ENCODE data around the gene PLVAP. TPM values are rescaled to one million over a fixed set of nuclear protein-coding genes. Genes with fewer than 3 reads are reported as not detected.

Gene PLVAP
- total RNA-seq, 4 donors from 2014 or later = 4.7 to 204 (median 87.4) TPM

GRCh38 chr19:17401628-17402027 is 24.5 kb upstream of the PLVAP start:
- no peak overlapping the region for H3K4me3 ChIP-seq
- H3K27ac ChIP-seq = no peak overlapping the region
- no peaks in the 10 kb centered on the region for H3K27me3 ChIP-seq
- H3K36me3 ChIP-seq = no peaks in the 10 kb centered on the region
- H3K9me3 ChIP-seq = no peaks in the 10 kb centered on the region
- H3K4me1 ChIP-seq = no peaks in the 10 kb centered on the region
- intact Hi-C loops (cut with DNase I; ENCODE audit: low total_unique reads) = no loop called here
- TF ChIP-seq POLR2A (IDR thresholded peaks at IDR 0.05) (no peak), CTCF (IDR thresholded peaks at IDR 0.05) (no peak)
- DNase-seq = no peak

GRCh38 chr19:17398902-17399527 is 21.9 kb upstream of the PLVAP start:
- intact Hi-C loops (cut with DNase I; ENCODE audit: low total_unique reads) = no loop called here

GRCh38 chr19:17394891-17395415 is 17.8 kb upstream of the PLVAP start:
- H3K9me3 ChIP-seq = no peaks in the 10 kb centered on the region
- H3K4me3 ChIP-seq = no peak overlapping the region
- TF ChIP-seq POLR2A (IDR thresholded peaks at IDR 0.05) (no peak), CTCF (IDR thresholded peaks at IDR 0.05) (peak; percentile 40 to 76 (median 62))
- DNase-seq = peak in 1 of 2 donors; percentile 70
- H3K27ac ChIP-seq = no peak overlapping the region
- no peaks in the 10 kb centered on the region for H3K4me1 ChIP-seq
- intact Hi-C loops (cut with DNase I; ENCODE audit: low total_unique reads) = no loop called here
- H3K36me3 ChIP-seq = no peaks in the 10 kb centered on the region
- no peaks in the 10 kb centered on the region for H3K27me3 ChIP-seq

More at GRCh38 chr19:17398902-17399527, 21.9 kb upstream of the PLVAP start:
- Histone ChIP-seq H3K4me1 (no peaks in the 10 kb centered on the region), H3K9me3 (no peaks in the 10 kb centered on the region), H3K27ac (no peak overlapping the region), H3K36me3 (no peaks in the 10 kb centered on the region), H3K27me3 (no peaks in the 10 kb centered on the region), H3K4me3 (no peak overlapping the region)
- no peak for TF ChIP-seq POLR2A (IDR thresholded peaks at IDR 0.05)
- no peak for TF ChIP-seq CTCF (IDR thresholded peaks at IDR 0.05)
- no peak for DNase-seq

GRCh38 chr19:17393914-17394313 is 16.8 kb upstream of the PLVAP start, which contains the start of gene CCDC194:
Gene CCDC194, minus strand, starts transcription at chr19:17394196. Its CDS starts 38 bp downstream, at chr19:17394158.
- no peak for DNase-seq
- Histone ChIP-seq H3K27ac (no peak within 1 kb of the TSS), H3K9me3 (no peaks in the 10 kb centered on the region), H3K4me1 (no peaks in the 10 kb centered on the region), H3K27me3 (no peaks in the 10 kb centered on the region), H3K4me3 (no peak within 1 kb of the TSS), H3K36me3 (no peaks in the 10 kb centered on the region)
- TF ChIP-seq CTCF (IDR thresholded peaks at IDR 0.05) (no peak), POLR2A (IDR thresholded peaks at IDR 0.05) (no peak)
- intact Hi-C loops (cut with DNase I; ENCODE audit: low total_unique reads) = no loop called here

GRCh38 chr19:17393002-17393401 is 15.9 kb upstream of the PLVAP start:
- H3K4me3 ChIP-seq = no peak overlapping the region
- no peak overlapping the region for H3K27ac ChIP-seq
- H3K27me3 ChIP-seq = no peaks in the 10 kb centered on the region
- intact Hi-C loops (cut with DNase I; ENCODE audit: low total_unique reads) = no loop called here
- H3K9me3 ChIP-seq = no peaks in the 10 kb centered on the region
- DNase-seq = no peak
- H3K36me3 ChIP-seq = no peaks in the 10 kb centered on the region
- no peaks in the 10 kb centered on the region for H3K4me1 ChIP-seq
- TF ChIP-seq POLR2A (IDR thresholded peaks at IDR 0.05) (no peak), CTCF (IDR thresholded peaks at IDR 0.05) (no peak)
